ENCODE results near the gene DACH1.

DACH1 gene

DNA sequence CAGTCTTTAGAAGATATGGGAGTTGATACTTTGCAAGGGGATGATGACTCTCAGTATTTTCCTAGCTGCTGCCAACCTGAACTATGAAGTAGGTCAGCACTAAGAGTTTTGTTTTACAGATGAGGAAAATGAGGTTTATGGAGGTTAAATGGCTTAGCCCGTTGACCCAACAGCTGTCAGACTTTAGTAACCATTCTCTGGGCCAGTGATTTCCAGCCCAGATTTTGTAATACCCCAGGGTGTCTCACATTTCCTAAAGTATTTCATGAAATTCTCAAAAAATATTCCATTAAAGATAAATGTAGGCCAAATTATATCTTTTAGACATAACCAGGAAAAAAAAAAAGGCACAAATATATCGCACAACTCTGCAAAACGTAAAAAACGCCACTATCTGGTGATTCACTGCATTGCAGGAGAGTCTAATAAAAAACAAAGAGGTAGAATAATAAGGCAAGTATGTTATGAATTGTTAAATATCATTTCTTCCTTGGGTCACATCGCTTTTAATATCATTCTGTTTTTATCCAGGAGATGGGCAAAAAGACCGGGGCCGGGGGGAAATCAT lies 112.5 kb downstream of the DACH1 start:
- no peak for DNase-seq (ENCODE audit: low read depth in 1 of 2, low spot score in 1 of 2)
- Histone ChIP-seq H3K27ac (replicated peaks) (no peak overlapping the region), H3K27me3 (ENCODE audit: insufficient read depth, poor library complexity, severe bottlenecking) (no peaks in the 10 kb centered on the region), H3K4me3 (replicated peaks; ENCODE audit: insufficient read depth, low read length) (no peak overlapping the region)
- TF ChIP-seq, protein P1, sequence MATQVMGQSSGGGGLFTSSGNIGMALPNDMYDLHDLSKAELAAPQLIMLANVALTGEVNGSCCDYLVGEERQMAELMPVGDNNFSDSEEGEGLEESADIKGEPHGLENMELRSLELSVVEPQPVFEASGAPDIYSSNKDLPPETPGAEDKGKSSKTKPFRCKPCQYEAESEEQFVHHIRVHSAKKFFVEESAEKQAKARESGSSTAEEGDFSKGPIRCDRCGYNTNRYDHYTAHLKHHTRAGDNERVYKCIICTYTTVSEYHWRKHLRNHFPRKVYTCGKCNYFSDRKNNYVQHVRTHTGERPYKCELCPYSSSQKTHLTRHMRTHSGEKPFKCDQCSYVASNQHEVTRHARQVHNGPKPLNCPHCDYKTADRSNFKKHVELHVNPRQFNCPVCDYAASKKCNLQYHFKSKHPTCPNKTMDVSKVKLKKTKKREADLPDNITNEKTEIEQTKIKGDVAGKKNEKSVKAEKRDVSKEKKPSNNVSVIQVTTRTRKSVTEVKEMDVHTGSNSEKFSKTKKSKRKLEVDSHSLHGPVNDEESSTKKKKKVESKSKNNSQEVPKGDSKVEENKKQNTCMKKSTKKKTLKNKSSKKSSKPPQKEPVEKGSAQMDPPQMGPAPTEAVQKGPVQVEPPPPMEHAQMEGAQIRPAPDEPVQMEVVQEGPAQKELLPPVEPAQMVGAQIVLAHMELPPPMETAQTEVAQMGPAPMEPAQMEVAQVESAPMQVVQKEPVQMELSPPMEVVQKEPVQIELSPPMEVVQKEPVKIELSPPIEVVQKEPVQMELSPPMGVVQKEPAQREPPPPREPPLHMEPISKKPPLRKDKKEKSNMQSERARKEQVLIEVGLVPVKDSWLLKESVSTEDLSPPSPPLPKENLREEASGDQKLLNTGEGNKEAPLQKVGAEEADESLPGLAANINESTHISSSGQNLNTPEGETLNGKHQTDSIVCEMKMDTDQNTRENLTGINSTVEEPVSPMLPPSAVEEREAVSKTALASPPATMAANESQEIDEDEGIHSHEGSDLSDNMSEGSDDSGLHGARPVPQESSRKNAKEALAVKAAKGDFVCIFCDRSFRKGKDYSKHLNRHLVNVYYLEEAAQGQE (IDR thresholded peaks at IDR 0.05; ENCODE audit: insufficient replicate concordance, low read depth), result no peak
- TF ChIP-seq, protein P2, sequence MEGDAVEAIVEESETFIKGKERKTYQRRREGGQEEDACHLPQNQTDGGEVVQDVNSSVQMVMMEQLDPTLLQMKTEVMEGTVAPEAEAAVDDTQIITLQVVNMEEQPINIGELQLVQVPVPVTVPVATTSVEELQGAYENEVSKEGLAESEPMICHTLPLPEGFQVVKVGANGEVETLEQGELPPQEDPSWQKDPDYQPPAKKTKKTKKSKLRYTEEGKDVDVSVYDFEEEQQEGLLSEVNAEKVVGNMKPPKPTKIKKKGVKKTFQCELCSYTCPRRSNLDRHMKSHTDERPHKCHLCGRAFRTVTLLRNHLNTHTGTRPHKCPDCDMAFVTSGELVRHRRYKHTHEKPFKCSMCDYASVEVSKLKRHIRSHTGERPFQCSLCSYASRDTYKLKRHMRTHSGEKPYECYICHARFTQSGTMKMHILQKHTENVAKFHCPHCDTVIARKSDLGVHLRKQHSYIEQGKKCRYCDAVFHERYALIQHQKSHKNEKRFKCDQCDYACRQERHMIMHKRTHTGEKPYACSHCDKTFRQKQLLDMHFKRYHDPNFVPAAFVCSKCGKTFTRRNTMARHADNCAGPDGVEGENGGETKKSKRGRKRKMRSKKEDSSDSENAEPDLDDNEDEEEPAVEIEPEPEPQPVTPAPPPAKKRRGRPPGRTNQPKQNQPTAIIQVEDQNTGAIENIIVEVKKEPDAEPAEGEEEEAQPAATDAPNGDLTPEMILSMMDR (IDR thresholded peaks at IDR 0.05; ENCODE audit: insufficient read depth, low read length), result no peak
- no peak for TF ChIP-seq POLR2AphosphoS5 (IDR thresholded peaks at IDR 0.05; ENCODE audit: low read depth)
- TF ChIP-seq GABPA (IDR thresholded peaks at IDR 0.05; ENCODE audit: low read depth), result no peak

DNA sequence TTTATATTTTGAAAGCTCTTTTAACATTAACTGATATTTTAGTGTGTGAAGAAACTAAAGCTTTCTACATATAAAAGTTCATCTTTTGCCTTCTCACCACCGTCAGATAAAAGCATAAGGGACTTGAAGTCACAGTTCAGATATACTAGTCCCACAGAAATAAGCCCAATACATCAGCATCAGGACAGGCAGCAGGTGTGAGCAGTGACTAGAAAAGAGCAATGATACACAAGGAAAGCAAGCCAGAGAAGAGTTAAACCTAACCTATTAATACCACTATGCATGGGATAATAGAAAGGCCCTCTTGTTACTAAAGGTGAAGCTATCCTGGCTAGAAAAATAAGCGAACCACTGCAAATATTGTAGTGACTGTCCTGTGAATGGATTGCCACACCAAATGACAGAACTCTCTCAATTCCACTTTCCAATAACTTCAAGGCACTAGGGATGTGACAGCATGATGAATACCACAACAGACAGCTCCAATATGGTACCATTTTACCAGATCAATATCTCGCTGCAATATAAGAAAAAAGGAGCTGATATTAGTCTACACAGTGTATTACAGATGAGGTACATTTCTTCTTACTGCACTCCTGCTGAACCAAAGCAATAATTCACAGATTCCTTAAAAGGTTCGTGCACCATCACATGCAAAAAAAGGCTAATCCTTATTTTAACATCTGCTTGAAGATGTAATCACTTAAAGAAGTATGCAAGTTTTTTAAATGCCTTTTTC lies 114.1 kb downstream of the DACH1 start:
- H3K4me3 ChIP-seq (replicated peaks; ENCODE audit: insufficient read depth, low read length), result no peak overlapping the region
- H3K27me3 ChIP-seq (ENCODE audit: insufficient read depth, poor library complexity, severe bottlenecking), result no peaks in the 10 kb centered on the region
- no peak for DNase-seq (ENCODE audit: low read depth in 1 of 2, low spot score in 1 of 2)
- no peak overlapping the region for H3K27ac ChIP-seq (replicated peaks)
- no peak for TF ChIP-seq SPI1 (IDR thresholded peaks at IDR 0.05; ENCODE audit: borderline replicate concordance, low read depth)
- TF ChIP-seq POLR2AphosphoS5 (IDR thresholded peaks at IDR 0.05; ENCODE audit: low read depth), result no peak
- TF ChIP-seq GABPA (IDR thresholded peaks at IDR 0.05; ENCODE audit: low read depth), result no peak
- TF ChIP-seq, protein P1 (IDR thresholded peaks at IDR 0.05; ENCODE audit: insufficient replicate concordance, low read depth), result no peak
- TF ChIP-seq, protein P2 (IDR thresholded peaks at IDR 0.05; ENCODE audit: insufficient read depth, low read length), result no peak

DNA sequence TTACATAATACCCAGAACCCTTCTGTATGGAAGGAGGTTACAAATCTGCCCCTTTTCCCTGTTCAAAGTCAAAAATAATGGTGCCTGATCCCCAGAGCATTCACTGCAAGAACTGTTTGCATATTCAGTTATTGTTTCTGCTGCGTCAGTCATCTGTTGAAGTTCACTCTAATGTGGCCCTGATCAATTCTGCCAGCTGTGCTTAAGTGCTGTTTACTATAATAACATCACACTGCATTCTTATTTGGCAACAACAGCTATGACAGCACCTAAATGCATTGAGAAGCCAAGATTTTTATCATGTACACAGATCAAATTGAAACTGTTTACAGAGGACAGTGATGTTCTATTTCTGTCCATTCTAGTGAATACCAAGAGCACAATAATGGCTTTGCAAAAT lies 115.9 kb downstream of the DACH1 start:
- TF ChIP-seq GABPA (IDR thresholded peaks at IDR 0.05; ENCODE audit: low read depth) (no peak), SPI1 (IDR thresholded peaks at IDR 0.05; ENCODE audit: borderline replicate concordance, low read depth) (no peak), POLR2AphosphoS5 (IDR thresholded peaks at IDR 0.05; ENCODE audit: low read depth) (no peak)
- TF ChIP-seq, protein P2 (IDR thresholded peaks at IDR 0.05; ENCODE audit: insufficient read depth, low read length), result no peak
- TF ChIP-seq, protein P1 (IDR thresholded peaks at IDR 0.05; ENCODE audit: insufficient replicate concordance, low read depth), result no peak
- Histone ChIP-seq H3K27me3 (ENCODE audit: insufficient read depth, poor library complexity, severe bottlenecking) (no peaks in the 10 kb centered on the region), H3K4me3 (replicated peaks; ENCODE audit: insufficient read depth, low read length) (no peak overlapping the region), H3K27ac (replicated peaks) (no peak overlapping the region)
- no peak for DNase-seq (ENCODE audit: low read depth in 1 of 2, low spot score in 1 of 2)
